ENCODE measurements around the gene ZNF76. TPM values are rescaled to one million over a fixed set of nuclear protein-coding genes. Genes with fewer than 3 reads are reported as not detected.
A peak's percentile ranks its signal among the peaks of the same experiment; 100 is the strongest.

ZNF76 gene
- total RNA-seq (10 to 100 TPM; 50.0 to 60.8 TPM), total RNA-seq (43.6 to 54.0 reads per million in 2 donors)

- ATAC-seq = peak; percentile 79
- Mint-ChIP-seq H3K27me3 (no peaks in the 10 kb centered on the region), H3K27ac (peak within 1 kb of the TSS; percentile 98), H3K36me3 (ENCODE audit: low read depth) (no peaks in the 10 kb centered on the region), H3K4me3 (peak within 1 kb of the TSS; percentile 96), H3K4me1 (peaks cover 44% of the 10 kb centered on the region)
- H3K9me3 ChIP-seq (ENCODE audit: control insufficient read depth, low read length, poor library complexity, severe bottlenecking) = no peaks in the 10 kb centered on the region
- peak; percentile 91 to 94 (median 93) for DNase-seq
Observed at GRCh38 chr6:35259194-35259947, at the start of gene ZNF76. ZNF76 (plus strand) TSS chr6:35259735; CDS start chr6:35281152, 21,417 bp downstream.

- Mint-ChIP-seq H3K27me3 (peaks cover 71% of the 10 kb centered on the region), H3K36me3 (ENCODE audit: low read depth) (peaks cover 15% of the 10 kb centered on the region), H3K4me1 (peaks cover 15% of the 10 kb centered on the region), H3K4me3 (peak overlapping the region; percentile 83), H3K27ac (no peak overlapping the region)
- ATAC-seq = no peak
- H3K9me3 ChIP-seq (ENCODE audit: control insufficient read depth, low read length, poor library complexity, severe bottlenecking) = no peaks in the 10 kb centered on the region
- no peak for DNase-seq
Observed at GRCh38 chr6:35213298-35213791, 46.2 kb upstream of the ZNF76 start.

- Mint-ChIP-seq H3K4me1 (peaks cover 8% of the 10 kb centered on the region), H3K36me3 (ENCODE audit: low read depth) (peaks cover 10% of the 10 kb centered on the region), H3K27me3 (peaks cover 71% of the 10 kb centered on the region), H3K4me3 (peak within 1 kb of the TSS; percentile 83), H3K27ac (no peak within 1 kb of the TSS)
- ATAC-seq (peak; percentile 48), DNase-seq (no peak)
- no peaks in the 10 kb centered on the region for H3K9me3 ChIP-seq (ENCODE audit: control insufficient read depth, low read length, poor library complexity, severe bottlenecking)
Observed at GRCh38 chr6:35213824-35214756, 45.4 kb upstream of the ZNF76 start, which contains the start of gene SCUBE3. SCUBE3 (plus strand) TSS chr6:35213956; CDS start chr6:35214419, 463 bp downstream.

GRCh38 chr6:35214869-35215664 is 44.5 kb upstream of the ZNF76 start:
- peaks cover 8% of the 10 kb centered on the region for H3K4me1 Mint-ChIP-seq
- ATAC-seq = no peak
- H3K4me3 Mint-ChIP-seq = peak overlapping the region; percentile 43
- H3K27me3 Mint-ChIP-seq = peaks cover 76% of the 10 kb centered on the region
- H3K9me3 ChIP-seq (ENCODE audit: control insufficient read depth, low read length, poor library complexity, severe bottlenecking) = no peaks in the 10 kb centered on the region
- no peak for DNase-seq
- no peak overlapping the region for H3K27ac Mint-ChIP-seq
- H3K36me3 Mint-ChIP-seq (ENCODE audit: low read depth) = peaks cover 10% of the 10 kb centered on the region

GRCh38 chr6:35215665-35216411 is 43.7 kb upstream of the ZNF76 start:
- Mint-ChIP-seq H3K4me1 (peaks cover 8% of the 10 kb centered on the region), H3K27ac (no peak overlapping the region), H3K4me3 (peak overlapping the region; percentile 55), H3K36me3 (ENCODE audit: low read depth) (peaks cover 10% of the 10 kb centered on the region), H3K27me3 (peaks cover 80% of the 10 kb centered on the region)
- DNase-seq (no peak), ATAC-seq (no peak)
- no peaks in the 10 kb centered on the region for H3K9me3 ChIP-seq (ENCODE audit: control insufficient read depth, low read length, poor library complexity, severe bottlenecking)

GRCh38 chr6:35216412-35216732 is 43.2 kb upstream of the ZNF76 start:
- no peaks in the 10 kb centered on the region for H3K9me3 ChIP-seq (ENCODE audit: control insufficient read depth, low read length, poor library complexity, severe bottlenecking)
- no peak for DNase-seq
- H3K36me3 Mint-ChIP-seq (ENCODE audit: low read depth) = peaks cover 10% of the 10 kb centered on the region
- no peak for ATAC-seq
- no peak overlapping the region for H3K4me3 Mint-ChIP-seq
- peaks cover 80% of the 10 kb centered on the region for H3K27me3 Mint-ChIP-seq
- peaks cover 8% of the 10 kb centered on the region for H3K4me1 Mint-ChIP-seq
- H3K27ac Mint-ChIP-seq = no peak overlapping the region

GRCh38 chr6:35216851-35217811 is 42.4 kb upstream of the ZNF76 start:
- Mint-ChIP-seq H3K36me3 (ENCODE audit: low read depth) (peaks cover 10% of the 10 kb centered on the region), H3K4me3 (no peak overlapping the region), H3K4me1 (peaks cover 8% of the 10 kb centered on the region), H3K27me3 (peaks cover 79% of the 10 kb centered on the region), H3K27ac (peak overlapping the region; percentile 71)
- ATAC-seq (no peak), DNase-seq (no peak)
- no peaks in the 10 kb centered on the region for H3K9me3 ChIP-seq (ENCODE audit: control insufficient read depth, low read length, poor library complexity, severe bottlenecking)

GRCh38 chr6:35218021-35218420 is 41.5 kb upstream of the ZNF76 start:
- no peaks in the 10 kb centered on the region for H3K9me3 ChIP-seq (ENCODE audit: control insufficient read depth, low read length, poor library complexity, severe bottlenecking)
- H3K4me1 Mint-ChIP-seq = peaks cover 6% of the 10 kb centered on the region
- no peak overlapping the region for H3K4me3 Mint-ChIP-seq
- peaks cover 70% of the 10 kb centered on the region for H3K27me3 Mint-ChIP-seq
- H3K36me3 Mint-ChIP-seq (ENCODE audit: low read depth) = peaks cover 9% of the 10 kb centered on the region
- no peak for DNase-seq
- no peak for ATAC-seq
- H3K27ac Mint-ChIP-seq = peak overlapping the region; percentile 71

- H3K4me3 Mint-ChIP-seq = no peak overlapping the region
- peaks cover 4% of the 10 kb centered on the region for H3K4me1 Mint-ChIP-seq
- no peak for DNase-seq
- H3K36me3 Mint-ChIP-seq (ENCODE audit: low read depth) = peaks cover 8% of the 10 kb centered on the region
- no peaks in the 10 kb centered on the region for H3K9me3 ChIP-seq (ENCODE audit: control insufficient read depth, low read length, poor library complexity, severe bottlenecking)
- ATAC-seq = no peak
- H3K27ac Mint-ChIP-seq = no peak overlapping the region
- peaks cover 68% of the 10 kb centered on the region for H3K27me3 Mint-ChIP-seq
Observed at GRCh38 chr6:35218456-35218855, 41.1 kb upstream of the ZNF76 start.

- Mint-ChIP-seq H3K4me3 (no peak overlapping the region), H3K36me3 (ENCODE audit: low read depth) (peaks cover 15% of the 10 kb centered on the region), H3K4me1 (peaks cover 4% of the 10 kb centered on the region), H3K27me3 (peaks cover 75% of the 10 kb centered on the region), H3K27ac (no peak overlapping the region)
- ATAC-seq = no peak
- H3K9me3 ChIP-seq (ENCODE audit: control insufficient read depth, low read length, poor library complexity, severe bottlenecking) = no peaks in the 10 kb centered on the region
- no peak for DNase-seq
Observed at GRCh38 chr6:35219683-35220326, 39.7 kb upstream of the ZNF76 start.

GRCh38 chr6:35220711-35221110 is 38.8 kb upstream of the ZNF76 start:
- peaks cover 15% of the 10 kb centered on the region for H3K36me3 Mint-ChIP-seq (ENCODE audit: low read depth)
- DNase-seq (no peak), ATAC-seq (no peak)
- no peak overlapping the region for H3K4me3 Mint-ChIP-seq
- peaks cover 70% of the 10 kb centered on the region for H3K27me3 Mint-ChIP-seq
- H3K4me1 Mint-ChIP-seq = peaks cover 4% of the 10 kb centered on the region
- H3K9me3 ChIP-seq (ENCODE audit: control insufficient read depth, low read length, poor library complexity, severe bottlenecking) = no peaks in the 10 kb centered on the region
- H3K27ac Mint-ChIP-seq = no peak overlapping the region
